ENCODE results near the gene CDH23. TPM values are rescaled to one million over a fixed set of nuclear protein-coding genes. Genes with fewer than 3 reads are reported as not detected.
A peak's percentile ranks its signal among the peaks of the same experiment; 100 is the strongest.

CDH23 gene
- total RNA-seq, 1 experiment from 2014 or later: 0.29 TPM

GRCh38 chr10:71797533-71798307, 401.0 kb downstream of the CDH23 start:
- in situ Hi-C loops (cut with HindIII; ENCODE audit: low pct_unique_long_range_greater_than_20kb, low sequenced_read_pairs): no loop called here
- no peak for DNase-seq (ENCODE audit: low read depth, low spot score)

- no peak for DNase-seq (ENCODE audit: low read depth, low spot score)
- in situ Hi-C loops (cut with HindIII; ENCODE audit: low pct_unique_long_range_greater_than_20kb, low sequenced_read_pairs): no loop called here
These were observed 401.5 kb downstream of the CDH23 start for GRCh38 chr10:71798308-71798624.

- DNase-seq (ENCODE audit: low read depth, low spot score): no peak
- in situ Hi-C loops (cut with HindIII; ENCODE audit: low pct_unique_long_range_greater_than_20kb, low sequenced_read_pairs): no loop called here
These were observed 402.4 kb downstream of the CDH23 start for GRCh38 chr10:71799112-71799511.

GRCh38 chr10:71799608-71800453, 403.1 kb downstream of the CDH23 start:
- in situ Hi-C loops (cut with HindIII; ENCODE audit: low pct_unique_long_range_greater_than_20kb, low sequenced_read_pairs): no loop called here
- DNase-seq (ENCODE audit: low read depth, low spot score): no peak

GRCh38 chr10:71801361-71801760, 404.6 kb downstream of the CDH23 start:
- in situ Hi-C loops (cut with HindIII; ENCODE audit: low pct_unique_long_range_greater_than_20kb, low sequenced_read_pairs): no loop called here
- no peak for DNase-seq (ENCODE audit: low read depth, low spot score)

- no peak for DNase-seq (ENCODE audit: low read depth, low spot score)
- in situ Hi-C loops (cut with HindIII; ENCODE audit: low pct_unique_long_range_greater_than_20kb, low sequenced_read_pairs): no loop called here
These were observed 405.5 kb downstream of the CDH23 start for GRCh38 chr10:71802235-71802634.

GRCh38 chr10:71802715-71803488, 406.2 kb downstream of the CDH23 start:
- DNase-seq (ENCODE audit: low read depth, low spot score): no peak
- in situ Hi-C loops (cut with HindIII; ENCODE audit: low pct_unique_long_range_greater_than_20kb, low sequenced_read_pairs): no loop called here

GRCh38 chr10:71804077-71804476, 407.4 kb downstream of the CDH23 start:
- in situ Hi-C loops (cut with HindIII; ENCODE audit: low pct_unique_long_range_greater_than_20kb, low sequenced_read_pairs): no loop called here
- DNase-seq (ENCODE audit: low read depth, low spot score): no peak

GRCh38 chr10:71805776-71806703, 409.3 kb downstream of the CDH23 start:
- in situ Hi-C loops (cut with HindIII; ENCODE audit: low pct_unique_long_range_greater_than_20kb, low sequenced_read_pairs): no loop called here
- DNase-seq (ENCODE audit: low read depth, low spot score): peak; percentile 34

- DNase-seq (ENCODE audit: low read depth, low spot score): no peak
- in situ Hi-C loops (cut with HindIII; ENCODE audit: low pct_unique_long_range_greater_than_20kb, low sequenced_read_pairs): no loop called here
These were observed 410.2 kb downstream of the CDH23 start for GRCh38 chr10:71806704-71807556.

GRCh38 chr10:71807557-71808510, 411.1 kb downstream of the CDH23 start:
- in situ Hi-C loops (cut with HindIII; ENCODE audit: low pct_unique_long_range_greater_than_20kb, low sequenced_read_pairs): no loop called here
- no peak for DNase-seq (ENCODE audit: low read depth, low spot score)

- no peak for DNase-seq (ENCODE audit: low read depth, low spot score)
- in situ Hi-C loops (cut with HindIII; ENCODE audit: low pct_unique_long_range_greater_than_20kb, low sequenced_read_pairs): no loop called here
These were observed 412.9 kb downstream of the CDH23 start for GRCh38 chr10:71809628-71810027.

- in situ Hi-C loops (cut with HindIII; ENCODE audit: low pct_unique_long_range_greater_than_20kb, low sequenced_read_pairs): no loop called here
- DNase-seq (ENCODE audit: low read depth, low spot score): no peak
These were observed 413.5 kb downstream of the CDH23 start for GRCh38 chr10:71810048-71810750.

GRCh38 chr10:71811351-71811750, 414.6 kb downstream of the CDH23 start:
- in situ Hi-C loops (cut with HindIII; ENCODE audit: low pct_unique_long_range_greater_than_20kb, low sequenced_read_pairs): no loop called here
- no peak for DNase-seq (ENCODE audit: low read depth, low spot score)
